ENCODE measurements around the gene NMD3.

NMD3 gene

GRCh38 chr3:161215185-161215584 is 5.9 kb upstream of the NMD3 start:
- Histone ChIP-seq H3K4me3 (ENCODE audit: low read depth in 1 of 2, low read length in 2 of 2) (no peak overlapping the region), H3K36me3 (ENCODE audit: insufficient read depth, low read length) (no peaks in the 10 kb centered on the region), H4K20me1 (ENCODE audit: insufficient read depth, low read length) (no peaks in the 10 kb centered on the region), H3K27ac (ENCODE audit: low read length) (no peak overlapping the region), H3K9me3 (ENCODE audit: insufficient read depth, low read length, severe bottlenecking) (no peaks in the 10 kb centered on the region), H3K4me2 (ENCODE audit: insufficient read depth, low read length) (no peak overlapping the region), H3K9ac (ENCODE audit: low read depth, low read length) (no peak overlapping the region), H3K79me2 (ENCODE audit: insufficient read depth, low read length) (no peaks in the 10 kb centered on the region), H3K4me1 (ENCODE audit: insufficient read depth, low read length) (peaks cover 2% of the 10 kb centered on the region), H3K27me3 (ENCODE audit: insufficient read depth, low read length, poor library complexity) (no peaks in the 10 kb centered on the region), H2AFZ (ENCODE audit: low read depth, low read length) (no peak overlapping the region)
- no peak for TF ChIP-seq EZH2 (IDR thresholded peaks at IDR 0.05; ENCODE audit: borderline replicate concordance, low read depth, low read length, severe bottlenecking)
- no peak for TF ChIP-seq CTCF (IDR thresholded peaks at IDR 0.05; ENCODE audit: borderline replicate concordance, extremely low read depth, low read length, poor library complexity, severe bottlenecking)
- no peak for DNase-seq
- no peak for ATAC-seq (ENCODE audit: insufficient read depth, low read depth)

GRCh38 chr3:161217496-161217895 is 3.6 kb upstream of the NMD3 start:
- H3K79me2 ChIP-seq (ENCODE audit: insufficient read depth, low read length): peaks cover 14% of the 10 kb centered on the region
- ATAC-seq (ENCODE audit: insufficient read depth, low read depth): no peak
- H3K9me3 ChIP-seq (ENCODE audit: insufficient read depth, low read length, severe bottlenecking): no peaks in the 10 kb centered on the region
- H3K4me1 ChIP-seq (ENCODE audit: insufficient read depth, low read length): peaks cover 15% of the 10 kb centered on the region
- no peaks in the 10 kb centered on the region for H4K20me1 ChIP-seq (ENCODE audit: insufficient read depth, low read length)
- TF ChIP-seq EZH2 (IDR thresholded peaks at IDR 0.05; ENCODE audit: borderline replicate concordance, low read depth, low read length, severe bottlenecking): no peak
- no peak for TF ChIP-seq CTCF (IDR thresholded peaks at IDR 0.05; ENCODE audit: borderline replicate concordance, extremely low read depth, low read length, poor library complexity, severe bottlenecking)
- H2AFZ ChIP-seq (ENCODE audit: low read depth, low read length): no peak overlapping the region
- no peak overlapping the region for H3K9ac ChIP-seq (ENCODE audit: low read depth, low read length)
- no peak overlapping the region for H3K4me2 ChIP-seq (ENCODE audit: insufficient read depth, low read length)
- DNase-seq: no peak
- H3K27me3 ChIP-seq (ENCODE audit: insufficient read depth, low read length, poor library complexity): no peaks in the 10 kb centered on the region
- H3K36me3 ChIP-seq (ENCODE audit: insufficient read depth, low read length): no peaks in the 10 kb centered on the region
- H3K27ac ChIP-seq (ENCODE audit: low read length): no peak overlapping the region
- H3K4me3 ChIP-seq (ENCODE audit: low read depth in 1 of 2, low read length in 2 of 2): no peak overlapping the region

GRCh38 chr3:161219495-161219894 is 1.6 kb upstream of the NMD3 start:
- 0 out of 2 replicates have a peak overlapping the region, but pooled peaks have one; percentile 0 for H2AFZ ChIP-seq (ENCODE audit: low read depth, low read length)
- H3K4me2 ChIP-seq (ENCODE audit: insufficient read depth, low read length): no peak overlapping the region
- TF ChIP-seq EZH2 (IDR thresholded peaks at IDR 0.05; ENCODE audit: borderline replicate concordance, low read depth, low read length, severe bottlenecking) (no peak), CTCF (IDR thresholded peaks at IDR 0.05; ENCODE audit: borderline replicate concordance, extremely low read depth, low read length, poor library complexity, severe bottlenecking) (no peak)
- H3K9me3 ChIP-seq (ENCODE audit: insufficient read depth, low read length, severe bottlenecking): no peaks in the 10 kb centered on the region
- no peak overlapping the region for H3K27ac ChIP-seq (ENCODE audit: low read length)
- H3K9ac ChIP-seq (ENCODE audit: low read depth, low read length): no peak overlapping the region
- ATAC-seq (ENCODE audit: insufficient read depth, low read depth) (no peak), DNase-seq (no peak)
- peaks cover 35% of the 10 kb centered on the region for H3K4me1 ChIP-seq (ENCODE audit: insufficient read depth, low read length)
- peaks cover 6% of the 10 kb centered on the region; the same call in 1 of the 2 replicates for H4K20me1 ChIP-seq (ENCODE audit: insufficient read depth, low read length)
- no peak overlapping the region for H3K4me3 ChIP-seq (ENCODE audit: low read depth in 1 of 2, low read length in 2 of 2)
- H3K27me3 ChIP-seq (ENCODE audit: insufficient read depth, low read length, poor library complexity): no peaks in the 10 kb centered on the region
- peaks cover 8% of the 10 kb centered on the region; the same call in 1 of the 2 replicates for H3K36me3 ChIP-seq (ENCODE audit: insufficient read depth, low read length)
- peaks cover 34% of the 10 kb centered on the region for H3K79me2 ChIP-seq (ENCODE audit: insufficient read depth, low read length)

Data from DND-41 (cell line).